HepG2 (cell line): ENCODE results near the gene KLF16. TPM values are rescaled to one million over a fixed set of nuclear protein-coding genes. Genes with fewer than 3 reads are reported as not detected.

Experiments
- ERF ChIP-seq: IDR thresholded peaks from 2 replicates; pipeline ENCODE4 v1.6.1; 2018; ENCODE audit warnings: missing biosample characterization, missing genetic modification reagents
- FOXJ3 ChIP-seq: sonication (generic); formaldehyde crosslinking; IDR thresholded peaks from 2 replicates; pipeline ENCODE4 v1.4.0; 2020; ENCODE audit warnings: missing genetic modification reagents, mild to moderate bottlenecking, borderline replicate concordance
- GATAD2A ChIP-seq: IDR thresholded peaks from 2 replicates; pipeline ENCODE4 v1.6.1; 2016
- HCFC1 ChIP-seq: fragments of 150-350 bp; IDR thresholded peaks from 2 replicates; pipeline ENCODE4 v1.6.1; 2014; ENCODE audit warnings: low read depth, low read length
- HOXA5 ChIP-seq: sonication (generic); formaldehyde crosslinking; IDR thresholded peaks from 2 replicates; pipeline ENCODE4 v1.4.0; 2020; ENCODE audit warnings: missing genetic modification reagents
- IKZF5 ChIP-seq: IDR thresholded peaks from 2 replicates; pipeline ENCODE4 v1.6.1; 2018; ENCODE audit warnings: missing genetic modification reagents, mild to moderate bottlenecking, missing compliant biosample characterization
- JUNB ChIP-seq: sonication (generic); formaldehyde crosslinking; IDR thresholded peaks from 2 replicates; pipeline ENCODE4 v1.8.0; 2022; ENCODE audit warnings: missing genetic modification reagents, mild to moderate bottlenecking, borderline replicate concordance
- KAT2B ChIP-seq: fragments of 150-350 bp; IDR thresholded peaks from 2 replicates; pipeline ENCODE4 v1.6.1; 2014; ENCODE audit warnings: low read depth, low read length, borderline replicate concordance
- MAZ ChIP-seq, 2 experiments: sonication (generic) in 1 of 2; formaldehyde crosslinking in 1 of 2; IDR thresholded peaks; 2 replicates each; pipeline versions ENCODE4 v1.5.0 to v1.6.1; 2012 to 2020; ENCODE audit warnings: low read depth in 2 of 2, mild to moderate bottlenecking in 2 of 2, borderline replicate concordance in 1 of 2, improper control_type of control experiment in 1 of 2, low read length in 1 of 2, missing genetic modification reagents in 1 of 2, moderate library complexity in 1 of 2
- MBD4 ChIP-seq: IDR thresholded peaks from 2 replicates; pipeline ENCODE4 v1.6.1; 2012; ENCODE audit warnings: low read length, inconsistent platforms, borderline replicate concordance
- MEIS1 ChIP-seq: sonication (generic); formaldehyde crosslinking; IDR thresholded peaks from 2 replicates; pipeline ENCODE4 v1.9.0; 2021; ENCODE audit warnings: mild to moderate bottlenecking, missing genetic modification reagents, moderate library complexity, borderline replicate concordance
- NCOR1 ChIP-seq: fragments of 200-600 bp; sonication (generic); IDR thresholded peaks from 2 replicates; pipeline ENCODE4 v1.7.0; 2017; ENCODE audit warnings: antibody characterized with exemption, low read length, borderline replicate concordance
- NFE2L2 ChIP-seq: fragments of 150-350 bp; IDR thresholded peaks from 2 replicates; pipeline ENCODE4 v1.6.1; 2014; ENCODE audit warnings: low read length
- NR0B2 ChIP-seq: sonication (generic); formaldehyde crosslinking; IDR thresholded peaks from 2 replicates; pipeline ENCODE4 v1.4.0; 2020; ENCODE audit warnings: mild to moderate bottlenecking, missing genetic modification reagents
- NR2F6 ChIP-seq, 2 experiments: IDR thresholded peaks; 2 replicates each; pipeline ENCODE4 v1.6.1; 2016; ENCODE audit warnings: antibody characterized with exemption in 1 of 2, mild to moderate bottlenecking in 1 of 2
- SAFB2 ChIP-seq: sonication (generic); formaldehyde crosslinking; IDR thresholded peaks from 2 replicates; pipeline ENCODE4 v1.5.1; 2020; ENCODE audit warnings: missing genetic modification reagents, low read depth, mild to moderate bottlenecking, borderline replicate concordance
- SRSF9 ChIP-seq: fragments of 200-400 bp; formaldehyde crosslinking; IDR thresholded peaks from 2 replicates; pipeline ENCODE4 v1.6.1; 2018; ENCODE audit warnings: borderline replicate concordance, mild to moderate bottlenecking, low read depth, low read length; ENCODE audit not compliant: insufficient read depth, poor library complexity, severe bottlenecking
- TP53 ChIP-seq: sonication (generic); formaldehyde crosslinking; conservative IDR thresholded peaks from 2 replicates; pipeline ENCODE4 v1.4.0; 2020; ENCODE audit warnings: missing genetic modification reagents
- ZBTB3 ChIP-seq: sonication (generic); formaldehyde crosslinking; IDR thresholded peaks from 2 replicates; pipeline ENCODE4 v1.4.0; 2020; ENCODE audit warnings: low read depth, mild to moderate bottlenecking, moderate library complexity, missing genetic modification reagents, borderline replicate concordance
- ZGPAT ChIP-seq: IDR thresholded peaks from 2 replicates; pipeline ENCODE4 v1.6.1; 2016; ENCODE audit warnings: mild to moderate bottlenecking
- ZNF121 ChIP-seq: sonication (generic); formaldehyde crosslinking; IDR thresholded peaks from 2 replicates; pipeline ENCODE4 v1.5.0; 2020; ENCODE audit warnings: mild to moderate bottlenecking, missing genetic modification reagents
- ZNF160 ChIP-seq: sonication (generic); formaldehyde crosslinking; IDR thresholded peaks from 2 replicates; pipeline ENCODE4 v1.8.0; 2022; ENCODE audit warnings: mild to moderate bottlenecking, inconsistent platforms, missing genetic modification reagents
- ZNF296 ChIP-seq: sonication (generic); formaldehyde crosslinking; conservative IDR thresholded peaks from 2 replicates; pipeline ENCODE4 v1.5.0; 2020; ENCODE audit warnings: mild to moderate bottlenecking, missing genetic modification reagents
- ZNF33A ChIP-seq: sonication (generic); formaldehyde crosslinking; IDR thresholded peaks from 2 replicates; pipeline ENCODE4 v1.5.1; 2020; ENCODE audit warnings: missing genetic modification reagents, mild to moderate bottlenecking, moderate library complexity, borderline replicate concordance
- ZNF34 ChIP-seq: sonication (generic); formaldehyde crosslinking; IDR thresholded peaks from 2 replicates; pipeline ENCODE4 v1.4.0; 2020; ENCODE audit warnings: mild to moderate bottlenecking, missing genetic modification reagents, borderline replicate concordance
- polyA plus RNA-seq, 8 experiments: library from polyadenylated mRNA; depleted of rRNA in 3 of 8; stranded (reverse) in 7 of 8; unstranded in 1 of 8; fragments of >200 nt; fragmentation: Illumina TruSeq in 4 of 8; extraction: Trizol in 4 of 8; gene quantifications; 2 replicates each; pipeline versions ENCODE4 v1.2.1 to v1.2.3, GENCODE V29; 2011 to 2016; ENCODE audit warnings: low read depth in 4 of 8, missing spikeins in 1 of 8, mixed read lengths in 1 of 8; ENCODE audit not compliant: insufficient read depth in 1 of 8
- total RNA-seq, 5 experiments: library from RNA; depleted of rRNA; stranded (reverse); fragments of >200 nt; fragmentation: Illumina TruSeq; extraction: Trizol; gene quantifications; 2 replicates each; pipeline ENCODE4 v1.2.3, GENCODE V29; 2016; ENCODE audit warnings: low read depth in 1 of 5

KLF16 gene
- total and polyA plus RNA-seq, 2 of the 13 experiments (the other 11 are each of a cell fraction or from before 2014, with no cell fraction given), result 3.5 to 6.7 TPM

- TF ChIP-seq NFE2L2 (no peak), GATAD2A (peak; percentile 37; the same call in 1 of the 2 replicates), ERF (CRISPR knock-in tag) (peak; percentile 62; the same call in 1 of the 2 replicates), NCOR1 (peak; percentile 46; the same call in 1 of the 2 replicates), TP53 (CRISPR knock-in tag) (no peak), MBD4 (no peak), IKZF5 (CRISPR knock-in tag) (no peak), ZNF34 (CRISPR knock-in tag) (no peak), NR2F6 (IDR thresholded peaks at IDR 0.05) (no peak), NR2F6 (CRISPR knock-in tag; IDR thresholded peaks at IDR 0.05) (peak; percentile 35), ZNF121 (no peak), HCFC1 (no peak), ZNF160 (CRISPR knock-in tag) (no peak), HOXA5 (CRISPR knock-in tag) (0 out of 2 replicates have a peak, but pooled peaks have one; percentile 22), ZNF33A (CRISPR knock-in tag) (no peak), SRSF9 (no peak), JUNB (CRISPR knock-in tag) (no peak), NR0B2 (CRISPR knock-in tag) (no peak), ZGPAT (CRISPR knock-in tag) (peak; percentile 58), KAT2B (no peak), ZBTB3 (CRISPR knock-in tag) (no peak), MEIS1 (CRISPR knock-in tag) (0 out of 2 replicates have a peak, but pooled peaks have one; percentile 59), FOXJ3 (CRISPR knock-in tag) (no peak), SAFB2 (CRISPR knock-in tag) (no peak), ZNF296 (no peak), MAZ (IDR thresholded peaks at IDR 0.05; ENCODE audit: borderline replicate concordance, low read depth, low read length) (peak; percentile 73), MAZ (CRISPR knock-in tag; IDR thresholded peaks at IDR 0.05; ENCODE audit: low read depth) (peak; percentile 65; the same call in 1 of the 2 replicates)
Observed at GRCh38 chr19:1812426-1813191, 50.8 kb downstream of the KLF16 start (continued).
